ENCODE measurements around the gene TLR5. TPM values are rescaled to one million over a fixed set of nuclear protein-coding genes. Genes with fewer than 3 reads are reported as not detected.

TLR5 gene
- polyA plus RNA-seq, 1 donor from 2014 or later: not detected

DNA sequence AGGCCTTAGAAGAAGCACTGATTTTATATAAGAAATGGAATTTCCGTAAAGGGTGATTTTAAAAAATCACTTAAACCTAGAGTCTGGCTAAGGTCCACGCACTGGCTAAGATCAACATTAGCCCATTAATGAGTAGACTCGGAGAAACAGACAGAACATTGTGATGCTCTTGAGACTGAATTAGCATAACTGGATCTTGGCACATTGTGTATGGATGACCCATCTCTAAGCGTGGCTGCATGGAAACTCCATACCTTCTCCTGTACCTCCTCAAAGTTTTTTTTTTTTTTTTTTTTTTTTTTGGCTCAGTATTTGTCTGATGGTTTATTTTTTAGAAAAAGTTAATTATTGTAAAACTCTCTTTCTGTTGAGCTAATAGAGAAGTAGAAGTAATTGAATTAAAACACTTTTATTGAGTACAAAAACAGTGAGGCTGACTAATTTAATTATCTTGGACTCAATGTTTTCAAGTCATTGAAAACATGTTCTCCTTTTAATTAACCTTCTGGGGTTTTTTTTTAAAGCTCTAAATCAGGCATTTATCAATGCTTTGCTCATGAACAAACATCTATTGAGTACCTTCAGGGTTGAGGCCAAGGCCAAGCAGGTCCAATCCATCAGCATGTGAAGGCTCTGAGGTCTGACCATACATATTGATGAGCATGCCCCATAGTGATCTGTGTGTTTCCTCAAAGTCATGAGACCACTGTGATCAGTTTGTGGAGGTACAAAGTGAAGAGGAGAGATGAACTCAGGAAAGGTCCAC is 74.0 kb downstream of the TLR5 start:
- Histone ChIP-seq H3K4me3 (ENCODE audit: low read length) (no peak overlapping the region), H3K36me3 (ENCODE audit: insufficient read depth, low read length) (no peaks in the 10 kb centered on the region), H3F3A (ENCODE audit: insufficient read depth, low read length, poor library complexity, severe bottlenecking) (no peaks in the 10 kb centered on the region), H3K4me2 (ENCODE audit: low read length) (no peak overlapping the region), H4K20me1 (ENCODE audit: insufficient read depth) (no peaks in the 10 kb centered on the region), H3K27me3 (ENCODE audit: insufficient read depth, low read depth, low read length) (no peaks in the 10 kb centered on the region), H3K27ac (ENCODE audit: low read length) (no peak overlapping the region), H3K9me3 (ENCODE audit: low read length) (no peaks in the 10 kb centered on the region), H2AFZ (ENCODE audit: low read depth, low read length) (no peak overlapping the region), H3K9me2 (ENCODE audit: insufficient read depth, low read length) (no peaks in the 10 kb centered on the region), H3K79me2 (replicated peaks; ENCODE audit: insufficient read depth, low read length) (no peaks in the 10 kb centered on the region), H3K9ac (ENCODE audit: low read length) (no peak overlapping the region)
- TF ChIP-seq EZH2 (IDR thresholded peaks at IDR 0.05; ENCODE audit: borderline replicate concordance, insufficient read depth, low read length, poor library complexity, severe bottlenecking) (no peak), TAF1 (IDR thresholded peaks at IDR 0.05; ENCODE audit: low read depth) (no peak), EP300 (conservative IDR thresholded peaks at IDR 0.05; ENCODE audit: poor library complexity, severe bottlenecking) (no peak), POLR2AphosphoS5 (IDR thresholded peaks at IDR 0.05) (no peak), CTCF (IDR thresholded peaks at IDR 0.05; ENCODE audit: poor library complexity, severe bottlenecking) (no peak), SMC3 (conservative IDR thresholded peaks at IDR 0.05; ENCODE audit: poor library complexity) (no peak)

GRCh38 chr1:223067914-223068313 is 75.1 kb downstream of the TLR5 start:
- no peaks in the 10 kb centered on the region for H4K20me1 ChIP-seq (ENCODE audit: insufficient read depth)
- no peak overlapping the region for H3K4me3 ChIP-seq (ENCODE audit: low read length)
- no peaks in the 10 kb centered on the region for H3K9me2 ChIP-seq (ENCODE audit: insufficient read depth, low read length)
- TF ChIP-seq RAD21 (conservative IDR thresholded peaks at IDR 0.05): no peak
- H3F3A ChIP-seq (ENCODE audit: insufficient read depth, low read length, poor library complexity, severe bottlenecking): no peaks in the 10 kb centered on the region
- no peaks in the 10 kb centered on the region for H3K36me3 ChIP-seq (ENCODE audit: insufficient read depth, low read length)
- H3K27ac ChIP-seq (ENCODE audit: low read length): no peak overlapping the region
- no peaks in the 10 kb centered on the region for H3K27me3 ChIP-seq (ENCODE audit: insufficient read depth, low read depth, low read length)
- no peaks in the 10 kb centered on the region for H3K9me3 ChIP-seq (ENCODE audit: low read length)
- no peak overlapping the region for H3K4me2 ChIP-seq (ENCODE audit: low read length)
- H3K79me2 ChIP-seq (replicated peaks; ENCODE audit: insufficient read depth, low read length): no peaks in the 10 kb centered on the region
- no peak overlapping the region for H2AFZ ChIP-seq (ENCODE audit: low read depth, low read length)
- no peak overlapping the region for H3K9ac ChIP-seq (ENCODE audit: low read length)

DNA sequence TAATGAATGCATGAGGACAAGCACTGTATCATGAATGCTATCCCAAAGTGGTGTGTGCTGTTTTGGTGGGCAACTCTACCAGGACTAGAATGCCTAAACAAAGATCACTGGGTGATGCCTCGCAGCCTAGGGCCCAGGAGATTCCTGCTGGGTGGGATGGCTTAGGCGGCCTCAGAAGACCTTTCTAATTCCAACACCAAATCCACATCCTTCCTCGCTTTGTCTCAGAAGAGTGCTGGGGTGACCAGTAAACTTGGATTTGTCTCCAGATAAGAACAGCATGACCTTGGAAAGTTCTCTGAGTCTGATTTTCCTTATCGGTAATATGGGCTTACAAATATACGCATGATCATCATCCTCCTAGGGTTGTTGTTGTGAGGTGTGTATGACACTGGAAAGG is 76.6 kb downstream of the TLR5 start:
- Histone ChIP-seq H3K9ac (ENCODE audit: low read length) (no peak overlapping the region), H3K36me3 (ENCODE audit: insufficient read depth, low read length) (no peaks in the 10 kb centered on the region), H3K4me3 (ENCODE audit: low read length) (no peak overlapping the region), H2AFZ (ENCODE audit: low read depth, low read length) (no peak overlapping the region), H3F3A (ENCODE audit: insufficient read depth, low read length, poor library complexity, severe bottlenecking) (no peaks in the 10 kb centered on the region), H3K27ac (ENCODE audit: low read length) (no peak overlapping the region), H3K9me2 (ENCODE audit: insufficient read depth, low read length) (no peaks in the 10 kb centered on the region), H3K79me2 (replicated peaks; ENCODE audit: insufficient read depth, low read length) (no peaks in the 10 kb centered on the region), H3K27me3 (ENCODE audit: insufficient read depth, low read depth, low read length) (no peaks in the 10 kb centered on the region), H3K9me3 (ENCODE audit: low read length) (no peaks in the 10 kb centered on the region), H3K4me2 (ENCODE audit: low read length) (no peak overlapping the region), H4K20me1 (ENCODE audit: insufficient read depth) (no peaks in the 10 kb centered on the region)
- no peak for TF ChIP-seq EZH2 (IDR thresholded peaks at IDR 0.05; ENCODE audit: borderline replicate concordance, insufficient read depth, low read length, poor library complexity, severe bottlenecking)
- no peak for TF ChIP-seq CTCF (IDR thresholded peaks at IDR 0.05; ENCODE audit: poor library complexity, severe bottlenecking)
- no peak for TF ChIP-seq TAF1 (IDR thresholded peaks at IDR 0.05; ENCODE audit: low read depth)
- TF ChIP-seq RAD21 (conservative IDR thresholded peaks at IDR 0.05): no peak
- no peak for TF ChIP-seq EP300 (conservative IDR thresholded peaks at IDR 0.05; ENCODE audit: poor library complexity, severe bottlenecking)
